ENCODE data around the gene CD68. TPM values are rescaled to one million over a fixed set of nuclear protein-coding genes. Genes with fewer than 3 reads are reported as not detected.

The CD68 gene
- total RNA-seq, 2 donors from 2014 or later = 111 to 158 TPM

DNA sequence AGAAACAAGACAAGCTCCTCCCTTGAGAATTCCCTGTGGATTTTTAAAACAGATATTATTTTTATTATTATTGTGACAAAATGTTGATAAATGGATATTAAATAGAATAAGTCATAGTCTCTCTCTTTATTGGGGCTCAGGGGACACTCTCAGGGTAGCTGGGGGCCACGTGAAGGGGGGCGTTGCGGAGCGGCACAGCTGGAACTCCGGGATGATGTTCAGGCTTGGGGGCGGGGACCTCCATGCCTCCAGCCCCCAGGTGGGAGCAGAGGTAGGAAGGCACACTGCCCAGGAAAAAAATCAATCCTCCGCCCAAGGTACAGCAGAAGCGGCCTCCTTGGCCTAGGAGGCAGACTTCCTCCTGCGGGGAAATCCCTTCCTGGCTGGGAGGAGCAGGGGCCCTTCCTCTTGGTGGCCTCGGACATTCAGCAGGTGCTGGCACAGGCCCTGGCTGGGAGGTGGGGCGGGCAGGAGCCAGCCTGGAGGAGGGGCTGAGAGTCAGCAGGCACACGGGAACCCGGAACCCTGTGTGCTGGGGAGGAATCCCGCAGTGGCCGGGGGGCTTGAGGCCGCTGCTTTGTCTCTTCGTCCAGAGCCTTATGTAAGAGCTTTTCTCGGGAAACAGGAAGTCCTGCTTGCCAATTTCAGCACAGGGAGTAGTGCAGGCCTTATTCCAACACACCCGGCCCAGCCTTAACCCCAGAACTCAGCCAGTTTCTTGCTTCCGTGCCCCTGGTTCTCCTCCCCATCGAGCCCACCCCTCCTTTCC lies 21.5 kb upstream of the CD68 start:
- DNase-seq (ENCODE audit: low spot score) = peak; percentile 92
- intact Hi-C loops (cut with DNase I) = no loop called here

- peak; percentile 86 for DNase-seq (ENCODE audit: low spot score)
- intact Hi-C loops (cut with DNase I) = no loop called here
Measured at GRCh38 chr17:7558544-7559319, 20.7 kb upstream of the CD68 start, which contains the start of gene TNFSF13. Gene TNFSF13 (plus strand): TSS chr17:7558750. CDS start chr17:7559040, 290 bp downstream.

GRCh38 chr17:7559320-7560171 lies 19.9 kb upstream of the CD68 start:
- no peak for DNase-seq (ENCODE audit: low spot score)

GRCh38 chr17:7560172-7561027 lies 19.0 kb upstream of the CD68 start:
- DNase-seq (ENCODE audit: low spot score) = peak; percentile 90

More at GRCh38 chr17:7559320-7560171, 19.9 kb upstream of the CD68 start:
- intact Hi-C loops (cut with DNase I) = loop anchor here in 1 of 2 donors (2.0 to 10.0 kb wide), 3 partner anchors 45 to 205 kb away; partner anchors contain the start of genes FGF11, KCTD11, TMEM102 and TMEM95

GRCh38 chr17:7561028-7561575 lies 18.3 kb upstream of the CD68 start:
- intact Hi-C loops (cut with DNase I) = loop anchor here in 1 of 2 donors (2.0 to 10.0 kb wide), 3 partner anchors 46 to 206 kb away; partner anchors contain the start of genes FGF11, KCTD11, TMEM102 and TMEM95
- peak; percentile 97 for DNase-seq (ENCODE audit: low spot score)

More at GRCh38 chr17:7560172-7561027, 19.0 kb upstream of the CD68 start:
- intact Hi-C loops (cut with DNase I) = loop anchor here in 1 of 2 donors (2.0 to 10.0 kb wide), 3 partner anchors 46 to 206 kb away; partner anchors contain the start of genes FGF11, KCTD11, TMEM102 and TMEM95

GRCh38 chr17:7561589-7562207 lies 17.7 kb upstream of the CD68 start, which contains the start of gene SENP3:
Gene SENP3 (plus strand): TSS chr17:7561919. CDS start chr17:7563077, 1,158 bp downstream.
- intact Hi-C loops (cut with DNase I) = loop anchor here in 1 of 2 donors (2.0 to 10.0 kb wide), 3 partner anchors 47 to 207 kb away; partner anchors contain the start of genes FGF11, KCTD11, TMEM102 and TMEM95
- peak; percentile 97 for DNase-seq (ENCODE audit: low spot score)

DNA sequence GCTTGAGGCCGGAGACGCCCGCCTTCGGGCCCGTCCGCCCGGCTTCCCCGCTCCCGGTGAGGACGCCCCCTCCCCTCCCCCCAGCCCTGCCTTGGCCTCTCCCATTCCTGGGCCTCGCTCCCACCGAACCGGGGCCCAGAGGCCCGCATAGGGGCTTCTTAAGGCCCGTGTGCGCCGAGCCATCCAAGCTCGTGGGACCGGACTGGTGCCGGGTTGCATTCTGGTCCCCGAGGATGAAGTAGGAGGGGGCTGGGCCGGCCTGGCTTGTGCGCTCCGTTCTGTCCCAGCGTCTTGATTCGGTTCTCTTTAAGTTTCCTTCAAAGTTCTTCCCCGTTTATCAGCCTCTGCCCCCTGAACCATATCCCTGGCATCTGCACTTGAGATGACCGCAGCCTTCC lies 17.2 kb upstream of the CD68 start:
- DNase-seq (ENCODE audit: low spot score) = no peak
- intact Hi-C loops (cut with DNase I) = loop anchor here in 1 of 2 donors (10.0 kb wide), 2 partner anchors 127 to 207 kb away; partner anchors contain the start of genes FGF11, KCTD11, TMEM102 and TMEM95

- no peak for DNase-seq (ENCODE audit: low spot score)
- intact Hi-C loops (cut with DNase I) = loop anchor here in 1 of 2 donors (10.0 kb wide), 2 partner anchors 128 to 208 kb away; partner anchors contain the start of genes FGF11, KCTD11, TMEM102 and TMEM95
Measured at GRCh38 chr17:7563115-7563869, 16.1 kb upstream of the CD68 start.

DNA sequence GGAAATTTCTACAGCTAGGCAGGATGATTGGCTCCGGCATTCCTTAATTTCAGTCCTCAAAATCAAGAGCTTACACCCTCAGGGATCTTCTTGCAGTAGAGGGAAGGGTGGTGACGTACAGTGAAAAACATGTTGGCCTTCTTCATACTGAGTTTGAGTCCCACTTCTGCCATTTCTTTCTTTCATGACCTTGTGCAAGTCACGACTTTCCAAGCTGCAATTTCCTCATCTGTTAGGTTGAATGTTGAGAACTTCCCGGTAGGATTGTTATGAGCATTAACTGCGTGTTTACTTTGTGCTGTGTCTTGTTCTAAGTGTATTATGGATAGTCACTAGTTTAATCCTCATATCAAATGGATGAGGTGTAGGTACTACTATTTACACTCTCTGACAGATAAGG lies 9.9 kb upstream of the CD68 start:
- no peak for DNase-seq (ENCODE audit: low spot score)
- intact Hi-C loops (cut with DNase I) = loop anchor here in 1 of 2 donors (10.0 kb wide), 2 partner anchors 135 to 215 kb away; partner anchors contain the start of genes FGF11, KCTD11, TMEM102 and TMEM95

GRCh38 chr17:7570351-7570750 lies 9.1 kb upstream of the CD68 start:
- intact Hi-C loops (cut with DNase I) = loop anchor here in 1 of 2 donors (10.0 kb wide), 1 partner anchor 1374 kb away; no protein-coding TSS in a partner anchor

DNA sequence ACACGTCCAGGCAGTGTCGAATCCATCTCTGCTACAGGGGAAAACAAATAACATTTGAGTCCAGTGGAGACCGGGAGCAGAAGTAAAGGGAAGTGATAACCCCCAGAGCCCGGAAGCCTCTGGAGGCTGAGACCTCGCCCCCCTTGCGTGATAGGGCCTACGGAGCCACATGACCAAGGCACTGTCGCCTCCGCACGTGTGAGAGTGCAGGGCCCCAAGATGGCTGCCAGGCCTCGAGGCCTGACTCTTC lies 7.2 kb upstream of the CD68 start:
- DNase-seq (ENCODE audit: low spot score) = no peak

More at GRCh38 chr17:7570351-7570750, 9.1 kb upstream of the CD68 start:
- DNase-seq (ENCODE audit: low spot score) = no peak

DNA sequence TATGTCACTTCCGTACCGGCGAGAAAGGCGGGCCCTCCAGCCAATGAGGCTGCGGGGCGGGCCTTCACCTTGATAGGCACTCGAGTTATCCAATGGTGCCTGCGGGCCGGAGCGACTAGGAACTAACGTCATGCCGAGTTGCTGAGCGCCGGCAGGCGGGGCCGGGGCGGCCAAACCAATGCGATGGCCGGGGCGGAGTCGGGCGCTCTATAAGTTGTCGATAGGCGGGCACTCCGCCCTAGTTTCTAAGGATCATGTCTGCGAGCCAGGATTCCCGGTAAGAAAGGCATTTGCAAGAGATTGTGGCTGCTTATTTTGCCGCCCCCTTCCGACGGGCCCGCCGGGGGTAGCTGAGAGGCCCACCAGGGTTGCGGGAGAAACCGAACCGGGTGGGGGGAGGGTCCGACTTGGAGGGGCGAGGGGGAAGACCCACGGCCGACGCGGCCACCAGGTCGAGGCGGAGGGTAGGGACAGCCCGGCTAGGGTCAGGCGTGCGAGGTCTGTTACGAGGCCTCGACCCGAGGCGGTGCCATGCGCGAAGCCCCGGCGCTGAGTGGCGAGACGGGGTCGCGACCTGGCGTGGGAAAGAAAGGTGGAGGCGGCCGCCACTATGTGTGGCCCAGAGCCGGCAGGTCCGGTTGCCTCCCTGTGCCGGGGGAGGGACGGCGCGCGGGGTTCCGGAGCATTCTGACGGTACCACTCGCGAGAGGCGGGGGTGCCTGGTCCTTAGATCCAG lies 6.7 kb upstream of the CD68 start:
- DNase-seq (ENCODE audit: low spot score) = peak; percentile 100
- intact Hi-C loops (cut with DNase I) = loop anchor here in 1 of 2 donors (10.0 kb wide), 1 partner anchor 1372 kb away; no protein-coding TSS in a partner anchor

More for the DNA sequence above, 7.2 kb upstream of the CD68 start:
- intact Hi-C loops (cut with DNase I) = loop anchor here in 1 of 2 donors (10.0 kb wide), 1 partner anchor 1373 kb away; no protein-coding TSS in a partner anchor

DNA sequence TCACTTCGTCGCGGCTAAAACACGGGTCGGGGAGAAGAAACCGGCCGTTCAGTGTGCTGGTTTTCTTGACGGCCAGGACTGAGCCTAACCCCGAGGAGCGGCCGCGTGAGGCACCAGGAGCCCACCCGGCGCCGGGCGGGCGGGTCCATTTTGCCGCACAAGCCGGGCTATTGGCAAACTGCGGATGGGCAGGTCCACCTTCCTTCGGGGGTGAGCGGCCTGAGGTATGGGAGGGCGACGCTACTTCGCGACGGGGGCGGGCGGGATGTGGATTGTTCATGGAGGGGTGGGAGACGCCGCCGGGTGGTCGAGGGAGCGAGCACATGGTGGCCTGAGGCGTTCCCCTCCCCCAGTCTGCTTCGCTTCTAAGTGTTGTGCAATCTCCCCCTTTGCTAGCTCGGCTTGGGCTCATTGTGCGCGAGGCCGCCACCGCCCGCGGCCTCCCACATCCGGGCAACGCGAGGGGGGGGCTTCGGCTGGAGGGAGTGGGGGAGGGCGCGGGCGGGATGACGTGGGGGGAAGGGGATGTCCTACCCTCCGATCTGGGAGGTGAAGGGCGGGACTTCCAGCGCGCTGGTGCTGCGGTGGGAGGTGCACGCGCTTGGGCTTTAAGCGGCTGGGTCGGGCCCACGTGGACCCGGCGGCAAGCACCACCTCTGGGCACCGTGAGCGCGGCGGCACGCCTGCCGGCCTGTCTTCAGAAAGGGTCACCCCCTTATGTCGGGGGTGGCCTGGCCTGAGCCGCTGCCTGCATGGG lies 5.9 kb upstream of the CD68 start:
- intact Hi-C loops (cut with DNase I) = loop anchor here in 1 of 2 donors (10.0 kb wide), 1 partner anchor 1371 kb away; no protein-coding TSS in a partner anchor
- peak; percentile 97 for DNase-seq (ENCODE audit: low spot score)

DNA sequence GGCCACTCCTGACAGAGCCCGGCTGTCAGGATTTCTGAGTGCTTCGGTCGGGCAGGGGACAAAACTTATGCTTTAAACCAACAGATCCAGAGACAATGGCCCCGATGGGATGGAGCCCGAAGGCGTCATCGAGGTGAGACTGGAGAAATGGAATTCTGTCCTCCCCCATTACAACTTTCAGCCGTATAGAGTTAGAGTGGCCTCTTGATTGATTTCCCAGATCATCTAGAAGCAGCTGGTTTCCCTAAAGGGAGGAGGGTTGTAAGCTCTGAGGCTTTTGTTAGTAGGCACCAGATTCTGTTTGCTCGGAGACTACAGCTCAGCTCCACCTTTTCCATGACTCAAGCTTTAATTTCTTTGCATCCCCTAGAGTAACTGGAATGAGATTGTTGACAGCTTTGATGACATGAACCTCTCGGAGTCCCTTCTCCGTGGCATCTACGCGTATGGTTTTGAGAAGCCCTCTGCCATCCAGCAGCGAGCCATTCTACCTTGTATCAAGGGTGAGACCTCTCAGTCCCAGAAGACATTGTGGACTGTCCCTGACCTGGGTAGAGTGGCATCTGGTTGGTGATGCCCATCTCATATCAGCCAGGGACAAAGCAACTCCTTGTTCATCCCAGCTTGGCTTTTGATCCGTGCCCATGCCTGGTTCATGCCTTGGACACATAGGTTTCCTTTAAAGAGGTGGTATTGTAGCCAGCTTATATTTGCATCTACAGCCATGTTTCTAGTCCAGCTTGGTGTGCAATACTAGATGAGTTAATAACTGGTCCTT lies 5.1 kb upstream of the CD68 start:
- no peak for DNase-seq (ENCODE audit: low spot score)
- intact Hi-C loops (cut with DNase I) = loop anchor here in 1 of 2 donors (10.0 kb wide), 1 partner anchor 1370 kb away; no protein-coding TSS in a partner anchor
